HepG2 (cell line): Measurements from ENCODE around the gene SLC16A5. TPM values are rescaled to one million over a fixed set of nuclear protein-coding genes. Genes with fewer than 3 reads are reported as not detected.

Source experiments
- ERF ChIP-seq: IDR thresholded peaks from 2 replicates; pipeline ENCODE4 v1.6.1; 2018; ENCODE audit warnings: missing biosample characterization, missing genetic modification reagents
- FOXA1 ChIP-seq, 2 experiments: fragments of 450-650 bp in 1 of 2; sonication (generic) in 1 of 2; formaldehyde crosslinking in 1 of 2; IDR thresholded peaks; 2 replicates each; pipeline versions ENCODE4 v1.4.0 to v1.6.1; 2016 to 2020; ENCODE audit warnings: missing genetic modification reagents in 1 of 2
- GATAD2A ChIP-seq: IDR thresholded peaks from 2 replicates; pipeline ENCODE4 v1.6.1; 2016
- NFE2 ChIP-seq: sonication (generic); formaldehyde crosslinking; IDR thresholded peaks from 2 replicates; pipeline ENCODE4 v1.4.0; 2020; ENCODE audit warnings: missing genetic modification reagents
- NR2F6 ChIP-seq, 2 experiments: IDR thresholded peaks; 2 replicates each; pipeline ENCODE4 v1.6.1; 2016; ENCODE audit warnings: antibody characterized with exemption in 1 of 2, mild to moderate bottlenecking in 1 of 2
- POLR2AphosphoS2 ChIP-seq: IDR thresholded peaks from 2 replicates; pipeline ENCODE4 v1.6.1; 2011; ENCODE audit warnings: low read depth, low read length, improper control_type of control experiment
- SMYD3 ChIP-seq: sonication (generic); formaldehyde crosslinking; IDR thresholded peaks from 2 replicates; pipeline ENCODE4 v1.8.1; 2023; ENCODE audit warnings: mild to moderate bottlenecking, missing genetic modification reagents
- ZNF121 ChIP-seq: sonication (generic); formaldehyde crosslinking; IDR thresholded peaks from 2 replicates; pipeline ENCODE4 v1.5.0; 2020; ENCODE audit warnings: mild to moderate bottlenecking, missing genetic modification reagents
- ZNF20 ChIP-seq: sonication (generic); formaldehyde crosslinking; IDR thresholded peaks from 2 replicates; pipeline ENCODE4 v1.4.0; 2020; ENCODE audit warnings: mild to moderate bottlenecking, moderate library complexity, missing genetic modification reagents
- polyA plus RNA-seq, 8 experiments: library from polyadenylated mRNA; depleted of rRNA in 3 of 8; stranded (reverse) in 7 of 8; unstranded in 1 of 8; fragments of >200 nt; fragmentation: Illumina TruSeq in 4 of 8; extraction: Trizol in 4 of 8; gene quantifications; 2 replicates each; pipeline versions ENCODE4 v1.2.1 to v1.2.3, GENCODE V29; 2011 to 2016; ENCODE audit warnings: low read depth in 4 of 8, missing spikeins in 1 of 8, mixed read lengths in 1 of 8; ENCODE audit not compliant: insufficient read depth in 1 of 8
- total RNA-seq, 5 experiments: library from RNA; depleted of rRNA; stranded (reverse); fragments of >200 nt; fragmentation: Illumina TruSeq; extraction: Trizol; gene quantifications; 2 replicates each; pipeline ENCODE4 v1.2.3, GENCODE V29; 2016; ENCODE audit warnings: low read depth in 1 of 5
- TF ChIP-seq, protein P1 (sequence below): sonication (generic); formaldehyde crosslinking; conservative IDR thresholded peaks from 2 replicates; pipeline ENCODE4 v1.4.0; 2020; ENCODE audit warnings: missing genetic modification reagents
- TF ChIP-seq, protein P2 (sequence below): sonication (generic); formaldehyde crosslinking; IDR thresholded peaks from 2 replicates; pipeline ENCODE4 v1.4.0; 2020; ENCODE audit warnings: missing genetic modification reagents
- TF ChIP-seq, protein P3 (sequence below): sonication (generic); formaldehyde crosslinking; IDR thresholded peaks from 2 replicates; pipeline ENCODE4 v1.5.0; 2020; ENCODE audit warnings: mild to moderate bottlenecking, missing genetic modification reagents, borderline replicate concordance
- TF ChIP-seq, protein P4 (sequence below): IDR thresholded peaks from 2 replicates; pipeline ENCODE4 v1.6.1; 2016
- TF ChIP-seq, protein P5 (sequence below): sonication (generic); formaldehyde crosslinking; IDR thresholded peaks from 2 replicates; pipeline ENCODE4 v1.5.1; 2020; ENCODE audit warnings: missing genetic modification reagents, mild to moderate bottlenecking, borderline replicate concordance
- TF ChIP-seq, protein P6 (sequence below): IDR thresholded peaks from 2 replicates; pipeline ENCODE4 v1.4.0; 2020; ENCODE audit warnings: mild to moderate bottlenecking, missing genetic modification reagents
- TF ChIP-seq, protein P7 (sequence below): sonication (generic); formaldehyde crosslinking; IDR thresholded peaks from 2 replicates; pipeline ENCODE4 v1.4.0; 2020; ENCODE audit warnings: missing genetic modification reagents, borderline replicate concordance

SLC16A5 gene
- total and polyA plus RNA-seq, 2 of the 13 experiments (the other 11 are each of a cell fraction or from before 2014, with no cell fraction given) = 0.69 to 5.6 TPM

DNA sequence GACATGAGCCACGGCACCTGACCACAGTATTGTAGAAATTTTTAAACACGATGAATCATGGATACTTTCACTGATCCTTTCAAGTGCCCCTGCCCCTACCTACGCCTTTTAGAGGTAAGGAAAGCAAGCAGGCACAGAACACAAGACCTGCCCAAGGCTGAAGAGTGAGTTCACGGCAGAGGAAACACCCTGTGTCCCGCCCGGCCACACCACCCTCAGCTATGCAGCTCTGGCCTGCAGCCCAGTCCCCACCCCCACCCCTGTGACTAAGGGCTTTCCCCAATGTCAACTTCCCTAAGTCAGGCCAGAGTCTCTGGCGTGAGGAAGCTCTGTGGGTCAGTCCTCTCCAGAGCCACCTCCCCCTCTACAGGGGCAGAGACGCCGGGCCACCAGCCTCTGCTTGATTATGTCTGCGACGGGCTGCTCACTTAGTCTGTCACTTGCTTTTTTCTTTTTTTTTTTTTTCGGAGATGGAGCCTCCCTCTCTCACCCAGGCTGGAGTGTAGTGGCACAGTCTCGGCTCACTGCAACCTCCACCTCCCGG is 8.4 kb downstream of the SLC16A5 start (continued):
- TF ChIP-seq, protein P1, sequence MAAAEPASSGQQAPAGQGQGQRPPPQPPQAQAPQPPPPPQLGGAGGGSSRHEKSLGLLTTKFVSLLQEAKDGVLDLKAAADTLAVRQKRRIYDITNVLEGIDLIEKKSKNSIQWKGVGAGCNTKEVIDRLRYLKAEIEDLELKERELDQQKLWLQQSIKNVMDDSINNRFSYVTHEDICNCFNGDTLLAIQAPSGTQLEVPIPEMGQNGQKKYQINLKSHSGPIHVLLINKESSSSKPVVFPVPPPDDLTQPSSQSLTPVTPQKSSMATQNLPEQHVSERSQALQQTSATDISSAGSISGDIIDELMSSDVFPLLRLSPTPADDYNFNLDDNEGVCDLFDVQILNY (CRISPR knock-in tag) = no peak
- TF ChIP-seq GATAD2A (CRISPR knock-in tag) (peak; percentile 72), ERF (CRISPR knock-in tag) (peak; percentile 71; the same call in 1 of the 2 replicates), ZNF20 (no peak), NFE2 (peak; percentile 78), SMYD3 (CRISPR knock-in tag) (no peak), NR2F6 (IDR thresholded peaks at IDR 0.05) (peak; percentile 65), NR2F6 (CRISPR knock-in tag; IDR thresholded peaks at IDR 0.05) (peak; percentile 83), POLR2AphosphoS2 (no peak), ZNF121 (0 out of 2 replicates have a peak, but pooled peaks have one; percentile 29), FOXA1 (IDR thresholded peaks at IDR 0.05) (no peak), FOXA1 (CRISPR knock-in tag; IDR thresholded peaks at IDR 0.05) (peak; percentile 77)
- TF ChIP-seq, protein P2, sequence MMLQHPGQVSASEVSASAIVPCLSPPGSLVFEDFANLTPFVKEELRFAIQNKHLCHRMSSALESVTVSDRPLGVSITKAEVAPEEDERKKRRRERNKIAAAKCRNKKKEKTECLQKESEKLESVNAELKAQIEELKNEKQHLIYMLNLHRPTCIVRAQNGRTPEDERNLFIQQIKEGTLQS = peak; percentile 25; the same call in 1 of the 2 replicates
- TF ChIP-seq, protein P3, sequence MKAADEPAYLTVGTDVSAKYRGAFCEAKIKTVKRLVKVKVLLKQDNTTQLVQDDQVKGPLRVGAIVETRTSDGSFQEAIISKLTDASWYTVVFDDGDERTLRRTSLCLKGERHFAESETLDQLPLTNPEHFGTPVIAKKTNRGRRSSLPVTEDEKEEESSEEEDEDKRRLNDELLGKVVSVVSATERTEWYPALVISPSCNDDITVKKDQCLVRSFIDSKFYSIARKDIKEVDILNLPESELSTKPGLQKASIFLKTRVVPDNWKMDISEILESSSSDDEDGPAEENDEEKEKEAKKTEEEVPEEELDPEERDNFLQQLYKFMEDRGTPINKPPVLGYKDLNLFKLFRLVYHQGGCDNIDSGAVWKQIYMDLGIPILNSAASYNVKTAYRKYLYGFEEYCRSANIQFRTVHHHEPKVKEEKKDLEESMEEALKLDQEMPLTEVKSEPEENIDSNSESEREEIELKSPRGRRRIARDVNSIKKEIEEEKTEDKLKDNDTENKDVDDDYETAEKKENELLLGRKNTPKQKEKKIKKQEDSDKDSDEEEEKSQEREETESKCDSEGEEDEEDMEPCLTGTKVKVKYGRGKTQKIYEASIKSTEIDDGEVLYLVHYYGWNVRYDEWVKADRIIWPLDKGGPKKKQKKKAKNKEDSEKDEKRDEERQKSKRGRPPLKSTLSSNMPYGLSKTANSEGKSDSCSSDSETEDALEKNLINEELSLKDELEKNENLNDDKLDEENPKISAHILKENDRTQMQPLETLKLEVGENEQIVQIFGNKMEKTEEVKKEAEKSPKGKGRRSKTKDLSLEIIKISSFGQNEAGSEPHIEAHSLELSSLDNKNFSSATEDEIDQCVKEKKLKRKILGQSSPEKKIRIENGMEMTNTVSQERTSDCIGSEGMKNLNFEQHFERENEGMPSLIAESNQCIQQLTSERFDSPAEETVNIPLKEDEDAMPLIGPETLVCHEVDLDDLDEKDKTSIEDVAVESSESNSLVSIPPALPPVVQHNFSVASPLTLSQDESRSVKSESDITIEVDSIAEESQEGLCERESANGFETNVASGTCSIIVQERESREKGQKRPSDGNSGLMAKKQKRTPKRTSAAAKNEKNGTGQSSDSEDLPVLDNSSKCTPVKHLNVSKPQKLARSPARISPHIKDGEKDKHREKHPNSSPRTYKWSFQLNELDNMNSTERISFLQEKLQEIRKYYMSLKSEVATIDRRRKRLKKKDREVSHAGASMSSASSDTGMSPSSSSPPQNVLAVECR = peak; percentile 43; the same call in 1 of the 2 replicates
- TF ChIP-seq, protein P4, sequence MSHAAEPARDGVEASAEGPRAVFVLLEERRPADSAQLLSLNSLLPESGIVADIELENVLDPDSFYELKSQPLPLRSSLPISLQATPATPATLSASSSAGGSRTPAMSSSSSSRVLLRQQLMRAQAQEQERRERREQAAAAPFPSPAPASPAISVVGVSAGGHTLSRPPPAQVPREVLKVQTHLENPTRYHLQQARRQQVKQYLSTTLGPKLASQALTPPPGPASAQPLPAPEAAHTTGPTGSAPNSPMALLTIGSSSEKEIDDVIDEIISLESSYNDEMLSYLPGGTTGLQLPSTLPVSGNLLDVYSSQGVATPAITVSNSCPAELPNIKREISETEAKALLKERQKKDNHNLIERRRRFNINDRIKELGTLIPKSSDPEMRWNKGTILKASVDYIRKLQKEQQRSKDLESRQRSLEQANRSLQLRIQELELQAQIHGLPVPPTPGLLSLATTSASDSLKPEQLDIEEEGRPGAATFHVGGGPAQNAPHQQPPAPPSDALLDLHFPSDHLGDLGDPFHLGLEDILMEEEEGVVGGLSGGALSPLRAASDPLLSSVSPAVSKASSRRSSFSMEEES (CRISPR knock-in tag) = peak; percentile 77
- TF ChIP-seq, protein P5, sequence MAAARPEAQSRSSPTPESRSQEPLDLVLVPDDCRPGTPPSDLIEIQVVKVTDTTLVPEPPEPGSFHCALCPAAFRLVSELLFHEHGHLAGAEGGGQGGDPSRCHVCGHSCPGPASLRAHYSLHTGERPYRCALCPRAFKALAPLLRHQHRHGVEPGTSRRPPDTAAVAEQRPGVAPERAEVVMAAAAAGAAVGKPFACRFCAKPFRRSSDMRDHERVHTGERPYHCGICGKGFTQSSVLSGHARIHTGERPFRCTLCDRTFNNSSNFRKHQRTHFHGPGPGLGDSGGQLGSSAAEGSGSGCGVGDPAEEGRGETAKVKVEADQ (CRISPR knock-in tag) = no peak
- TF ChIP-seq, protein P6, sequence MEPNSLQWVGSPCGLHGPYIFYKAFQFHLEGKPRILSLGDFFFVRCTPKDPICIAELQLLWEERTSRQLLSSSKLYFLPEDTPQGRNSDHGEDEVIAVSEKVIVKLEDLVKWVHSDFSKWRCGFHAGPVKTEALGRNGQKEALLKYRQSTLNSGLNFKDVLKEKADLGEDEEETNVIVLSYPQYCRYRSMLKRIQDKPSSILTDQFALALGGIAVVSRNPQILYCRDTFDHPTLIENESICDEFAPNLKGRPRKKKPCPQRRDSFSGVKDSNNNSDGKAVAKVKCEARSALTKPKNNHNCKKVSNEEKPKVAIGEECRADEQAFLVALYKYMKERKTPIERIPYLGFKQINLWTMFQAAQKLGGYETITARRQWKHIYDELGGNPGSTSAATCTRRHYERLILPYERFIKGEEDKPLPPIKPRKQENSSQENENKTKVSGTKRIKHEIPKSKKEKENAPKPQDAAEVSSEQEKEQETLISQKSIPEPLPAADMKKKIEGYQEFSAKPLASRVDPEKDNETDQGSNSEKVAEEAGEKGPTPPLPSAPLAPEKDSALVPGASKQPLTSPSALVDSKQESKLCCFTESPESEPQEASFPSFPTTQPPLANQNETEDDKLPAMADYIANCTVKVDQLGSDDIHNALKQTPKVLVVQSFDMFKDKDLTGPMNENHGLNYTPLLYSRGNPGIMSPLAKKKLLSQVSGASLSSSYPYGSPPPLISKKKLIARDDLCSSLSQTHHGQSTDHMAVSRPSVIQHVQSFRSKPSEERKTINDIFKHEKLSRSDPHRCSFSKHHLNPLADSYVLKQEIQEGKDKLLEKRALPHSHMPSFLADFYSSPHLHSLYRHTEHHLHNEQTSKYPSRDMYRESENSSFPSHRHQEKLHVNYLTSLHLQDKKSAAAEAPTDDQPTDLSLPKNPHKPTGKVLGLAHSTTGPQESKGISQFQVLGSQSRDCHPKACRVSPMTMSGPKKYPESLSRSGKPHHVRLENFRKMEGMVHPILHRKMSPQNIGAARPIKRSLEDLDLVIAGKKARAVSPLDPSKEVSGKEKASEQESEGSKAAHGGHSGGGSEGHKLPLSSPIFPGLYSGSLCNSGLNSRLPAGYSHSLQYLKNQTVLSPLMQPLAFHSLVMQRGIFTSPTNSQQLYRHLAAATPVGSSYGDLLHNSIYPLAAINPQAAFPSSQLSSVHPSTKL (CRISPR knock-in tag) = peak; percentile 86
- TF ChIP-seq, protein P7, sequence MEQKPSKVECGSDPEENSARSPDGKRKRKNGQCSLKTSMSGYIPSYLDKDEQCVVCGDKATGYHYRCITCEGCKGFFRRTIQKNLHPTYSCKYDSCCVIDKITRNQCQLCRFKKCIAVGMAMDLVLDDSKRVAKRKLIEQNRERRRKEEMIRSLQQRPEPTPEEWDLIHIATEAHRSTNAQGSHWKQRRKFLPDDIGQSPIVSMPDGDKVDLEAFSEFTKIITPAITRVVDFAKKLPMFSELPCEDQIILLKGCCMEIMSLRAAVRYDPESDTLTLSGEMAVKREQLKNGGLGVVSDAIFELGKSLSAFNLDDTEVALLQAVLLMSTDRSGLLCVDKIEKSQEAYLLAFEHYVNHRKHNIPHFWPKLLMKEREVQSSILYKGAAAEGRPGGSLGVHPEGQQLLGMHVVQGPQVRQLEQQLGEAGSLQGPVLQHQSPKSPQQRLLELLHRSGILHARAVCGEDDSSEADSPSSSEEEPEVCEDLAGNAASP = no peak; the same call in 1 of the 2 replicates
